Ascending aorta (tissue), 2 donors: ENCODE data around the gene P2RX6. TPM values are rescaled to one million over a fixed set of nuclear protein-coding genes. Genes with fewer than 3 reads are reported as not detected.
A peak's percentile ranks its signal among the peaks of the same experiment; 100 is the strongest.

ENCODE experiments used
- DNase-seq, 2 donors: peaks; one replicate each; pipeline ENCODE4 v3.0.0-alpha.2; 2019; ENCODE audit warnings: low spot score in 2 of 2
- H3K27ac ChIP-seq, 2 donors: fragments of 200-600 bp; sonication (generic); one replicate each; pipeline ENCODE4 v1.5.1; 2016 to 2017; ENCODE audit warnings: mild to moderate bottlenecking in 1 of 2
- H3K27me3 ChIP-seq: fragments of 200-600 bp; sonication (generic); one replicate; pipeline ENCODE4 v1.5.1; 2017
- H3K36me3 ChIP-seq, 2 donors: fragments of 200-600 bp; sonication (generic); one replicate each; pipeline ENCODE4 v1.5.1; 2016
- H3K4me1 ChIP-seq, 2 donors: fragments of 200-600 bp; sonication (generic); one replicate each; pipeline ENCODE4 v1.5.1; 2016 to 2017; ENCODE audit warnings: mild to moderate bottlenecking in 1 of 2
- H3K4me3 ChIP-seq, 2 donors: fragments of 200-600 bp; sonication (generic); one replicate each; pipeline ENCODE4 v1.5.1; 2016 to 2017; ENCODE audit warnings: mild to moderate bottlenecking in 1 of 2
- H3K9me3 ChIP-seq, 2 donors: fragments of 200-600 bp; sonication (generic); one replicate each; pipeline ENCODE4 v1.5.1; 2016
- intact Hi-C: fragments of 100-400 bp; cut with DNase I; formaldehyde crosslinking; loops from one replicate; pipeline ENCODE4 v1.15.1; 2023
- total RNA-seq: library from RNA; depleted of rRNA; stranded (reverse); fragments of >200 nt; gene quantifications from one replicate; pipeline ENCODE4 v1.1.0, GENCODE V29; 2016
- TF ChIP-seq, protein P1 (sequence below), 3 experiments: fragments of 200-600 bp in 2 of 3; fragments of 450-650 bp in 1 of 3; sonication (generic) in 2 of 3; IDR thresholded peaks; one replicate each; pipeline ENCODE4 v1.5.1; 2016 to 2019; ENCODE audit warnings: antibody characterized with exemption in 3 of 3, mild to moderate bottlenecking in 1 of 3, moderate library complexity in 1 of 3

The P2RX6 gene
- total RNA-seq, 1 donor from 2014 or later = not detected

GRCh38 chr22:21029486-21030025, 14.6 kb downstream of the P2RX6 start:
- no peaks in the 10 kb centered on the region for H3K27me3 ChIP-seq
- no peak overlapping the region for H3K27ac ChIP-seq
- H3K4me1 ChIP-seq = no peaks in the 10 kb centered on the region
- H3K36me3 ChIP-seq = no peaks in the 10 kb centered on the region
- DNase-seq = no peak
- intact Hi-C loops = no loop called here
- TF ChIP-seq, protein P1, sequence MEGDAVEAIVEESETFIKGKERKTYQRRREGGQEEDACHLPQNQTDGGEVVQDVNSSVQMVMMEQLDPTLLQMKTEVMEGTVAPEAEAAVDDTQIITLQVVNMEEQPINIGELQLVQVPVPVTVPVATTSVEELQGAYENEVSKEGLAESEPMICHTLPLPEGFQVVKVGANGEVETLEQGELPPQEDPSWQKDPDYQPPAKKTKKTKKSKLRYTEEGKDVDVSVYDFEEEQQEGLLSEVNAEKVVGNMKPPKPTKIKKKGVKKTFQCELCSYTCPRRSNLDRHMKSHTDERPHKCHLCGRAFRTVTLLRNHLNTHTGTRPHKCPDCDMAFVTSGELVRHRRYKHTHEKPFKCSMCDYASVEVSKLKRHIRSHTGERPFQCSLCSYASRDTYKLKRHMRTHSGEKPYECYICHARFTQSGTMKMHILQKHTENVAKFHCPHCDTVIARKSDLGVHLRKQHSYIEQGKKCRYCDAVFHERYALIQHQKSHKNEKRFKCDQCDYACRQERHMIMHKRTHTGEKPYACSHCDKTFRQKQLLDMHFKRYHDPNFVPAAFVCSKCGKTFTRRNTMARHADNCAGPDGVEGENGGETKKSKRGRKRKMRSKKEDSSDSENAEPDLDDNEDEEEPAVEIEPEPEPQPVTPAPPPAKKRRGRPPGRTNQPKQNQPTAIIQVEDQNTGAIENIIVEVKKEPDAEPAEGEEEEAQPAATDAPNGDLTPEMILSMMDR (IDR thresholded peaks at IDR 0.05) = no peak
- H3K4me3 ChIP-seq = no peak overlapping the region
- no peaks in the 10 kb centered on the region for H3K9me3 ChIP-seq

DNA sequence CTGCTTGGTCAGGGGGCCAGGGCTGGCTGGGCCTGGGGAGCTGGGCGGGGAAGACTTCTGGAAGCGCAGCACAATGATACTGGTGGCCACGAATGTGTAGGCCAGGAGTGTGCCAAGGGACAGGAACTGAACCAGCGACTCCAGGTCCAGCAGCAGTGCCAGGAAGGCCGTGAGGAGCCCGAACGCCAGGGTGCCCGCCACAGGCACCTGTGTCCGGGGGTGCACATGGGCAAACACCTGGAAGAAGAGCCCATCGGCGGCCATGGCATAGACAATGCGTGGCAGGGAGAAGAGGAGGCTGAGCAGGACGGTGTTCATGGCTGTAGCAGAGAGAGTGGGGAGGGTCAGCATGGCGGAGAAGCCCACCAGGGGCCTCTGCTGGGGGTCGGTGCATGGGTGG, 15.1 kb downstream of the P2RX6 start:
- no peak overlapping the region for H3K27ac ChIP-seq
- intact Hi-C loops = no loop called here
- TF ChIP-seq, protein P1 (IDR thresholded peaks at IDR 0.05) = no peak
- no peaks in the 10 kb centered on the region for H3K4me1 ChIP-seq
- no peaks in the 10 kb centered on the region for H3K36me3 ChIP-seq
- DNase-seq = no peak
- H3K9me3 ChIP-seq = no peaks in the 10 kb centered on the region
- no peaks in the 10 kb centered on the region for H3K27me3 ChIP-seq
- no peak overlapping the region for H3K4me3 ChIP-seq

GRCh38 chr22:21030621-21031544, 15.9 kb downstream of the P2RX6 start:
- TF ChIP-seq, protein P1 (IDR thresholded peaks at IDR 0.05) = no peak
- Histone ChIP-seq H3K27ac (no peak overlapping the region), H3K27me3 (no peaks in the 10 kb centered on the region), H3K4me1 (no peaks in the 10 kb centered on the region), H3K36me3 (no peaks in the 10 kb centered on the region), H3K9me3 (no peaks in the 10 kb centered on the region), H3K4me3 (no peak overlapping the region)
- intact Hi-C loops = no loop called here
- DNase-seq = no peak

- Histone ChIP-seq H3K4me3 (no peak overlapping the region), H3K4me1 (no peaks in the 10 kb centered on the region), H3K9me3 (no peaks in the 10 kb centered on the region), H3K36me3 (no peaks in the 10 kb centered on the region), H3K27ac (no peak overlapping the region), H3K27me3 (no peaks in the 10 kb centered on the region)
- intact Hi-C loops = no loop called here
- TF ChIP-seq, protein P1 (IDR thresholded peaks at IDR 0.05) = no peak
- DNase-seq = no peak
These were observed 16.6 kb downstream of the P2RX6 start for GRCh38 chr22:21031545-21032036.

DNA sequence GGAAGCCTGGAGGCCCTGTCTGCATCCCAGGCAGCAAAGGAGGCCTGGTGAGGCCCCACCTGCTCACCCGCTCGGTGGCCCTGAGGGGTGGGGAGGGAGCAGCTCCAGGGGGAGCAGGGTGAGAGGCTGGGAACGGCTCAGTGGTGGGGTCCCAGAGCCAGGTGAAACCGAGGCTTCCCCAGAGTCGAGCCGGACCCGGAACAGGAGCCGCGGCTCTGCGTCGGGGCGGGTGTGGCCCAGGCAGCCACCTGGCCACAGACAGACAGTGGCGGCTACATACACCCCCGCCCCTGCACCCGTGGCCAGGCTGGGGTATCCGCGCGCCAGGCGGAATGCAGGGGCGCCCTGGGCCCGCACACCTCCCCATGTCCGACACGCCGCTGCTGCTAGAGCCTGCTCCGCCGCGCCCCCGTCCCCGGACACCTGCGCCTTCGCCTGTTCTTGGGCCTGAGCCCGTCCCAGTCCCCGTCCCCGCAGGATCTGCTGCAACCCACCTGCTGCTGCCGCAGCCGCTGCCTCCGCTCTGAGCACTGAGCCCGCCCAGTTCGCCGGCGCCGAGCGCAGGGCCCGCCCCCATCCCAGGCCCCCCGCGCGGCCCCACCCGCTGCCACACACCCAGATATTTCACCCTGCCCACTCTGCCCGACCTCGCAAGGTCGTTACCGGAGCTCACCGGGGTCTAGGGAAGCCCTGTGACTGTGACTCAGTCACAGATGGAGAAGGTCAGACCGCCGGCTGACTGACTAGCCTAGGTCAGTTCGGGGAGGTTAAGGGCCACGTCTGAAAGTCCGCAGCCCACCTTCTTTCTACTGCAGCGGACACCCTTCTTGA, 17.3 kb downstream of the P2RX6 start, which contains the start of gene SLC7A4:
SLC7A4 (minus strand) TSS at position 525 of the 831 bp plus-strand sequence. CDS start 749 bp downstream, outside the sequence.
- intact Hi-C loops = no loop called here
- H3K27ac ChIP-seq = no peak within 1 kb of the TSS
- TF ChIP-seq, protein P1 (IDR thresholded peaks at IDR 0.05) = no peak

More for the DNA sequence above, 17.3 kb downstream of the P2RX6 start, which contains the start of gene SLC7A4:
- Histone ChIP-seq H3K4me1 (no peaks in the 10 kb centered on the region), H3K27me3 (no peaks in the 10 kb centered on the region), H3K4me3 (peak within 1 kb of the TSS; percentile 6 to 30), H3K9me3 (no peaks in the 10 kb centered on the region), H3K36me3 (no peaks in the 10 kb centered on the region)
- DNase-seq = no peak
